Hindlimb muscle (tissue), 1 donor: ENCODE data around the gene YBEY. TPM values are rescaled to one million over a fixed set of nuclear protein-coding genes. Genes with fewer than 3 reads are reported as not detected.
"Not testable (repeated sequence)": the region's sequence is repeated elsewhere in the genome, so short reads cannot be mapped to it uniquely, and the experiment has no call there.

Experiments
- DNase-seq: peaks from one replicate; pipeline ENCODE4 v3.0.0-alpha.2; 2013
- polyA plus RNA-seq: library from polyadenylated mRNA; unstranded; fragments of 120-200 nt; gene quantifications from one replicate; pipeline ENCODE4 v1.2.1, GENCODE V29; 2013; ENCODE audit not compliant: insufficient read length

Gene YBEY
- polyA plus RNA-seq, 1 donor: 13.3 TPM

DNA sequence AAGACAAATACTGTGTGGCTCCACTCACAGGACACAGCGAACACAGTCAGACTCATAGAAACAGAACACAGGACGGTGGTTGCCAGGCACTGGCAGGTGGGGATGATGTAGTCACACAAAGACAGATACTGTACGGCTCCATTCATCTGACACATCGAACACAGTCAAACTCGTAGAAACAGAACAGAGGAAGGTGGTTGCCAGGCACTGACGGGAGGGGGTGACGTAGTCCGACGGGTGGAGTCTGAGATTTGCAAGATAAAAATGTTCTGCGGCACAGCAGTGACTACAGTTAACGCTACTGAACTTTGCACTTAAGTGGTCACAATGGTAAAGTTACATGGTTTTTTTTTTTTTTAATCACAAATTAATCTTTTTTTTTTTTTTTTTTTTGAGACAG is 18.8 kb downstream of the YBEY start:
- no peak for DNase-seq

DNA sequence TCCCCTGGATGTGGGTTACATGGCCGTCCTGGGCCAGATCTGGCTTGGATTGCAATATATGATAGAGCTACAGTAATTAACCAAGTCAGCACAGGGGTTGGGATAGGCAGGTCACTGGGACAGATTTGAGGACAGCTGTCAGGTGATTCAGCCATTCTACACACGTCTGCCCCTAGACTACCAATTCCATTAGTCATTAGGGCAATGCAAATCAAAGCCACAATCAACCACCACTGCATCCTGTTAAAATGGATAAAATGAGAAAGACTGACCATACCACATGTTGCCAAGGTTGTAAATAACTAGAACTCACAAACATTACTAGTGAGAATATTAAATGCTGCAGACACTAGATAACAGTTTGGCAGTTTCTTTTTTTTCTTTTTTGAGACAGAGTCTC is 21.5 kb downstream of the YBEY start:
- no peak for DNase-seq

DNA sequence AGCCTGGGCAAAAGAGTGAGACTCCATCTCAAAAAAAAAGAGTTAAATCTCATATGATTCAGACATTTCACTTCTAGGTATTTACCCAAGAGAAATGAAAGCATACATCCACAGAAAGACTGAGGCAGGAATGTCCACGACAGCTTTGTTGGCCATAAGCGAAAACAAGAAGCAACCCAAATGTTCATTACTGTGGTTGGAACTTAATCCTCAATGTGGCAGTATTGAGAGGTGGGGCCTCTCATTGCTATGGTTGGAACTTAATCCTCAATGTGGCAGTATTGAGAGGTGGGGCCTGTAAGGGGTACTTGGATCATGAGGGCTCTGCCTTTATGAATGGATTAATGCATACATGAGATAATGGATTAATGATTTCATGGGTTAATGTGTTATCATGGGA is 22.3 kb downstream of the YBEY start:
- no peak for DNase-seq

DNA sequence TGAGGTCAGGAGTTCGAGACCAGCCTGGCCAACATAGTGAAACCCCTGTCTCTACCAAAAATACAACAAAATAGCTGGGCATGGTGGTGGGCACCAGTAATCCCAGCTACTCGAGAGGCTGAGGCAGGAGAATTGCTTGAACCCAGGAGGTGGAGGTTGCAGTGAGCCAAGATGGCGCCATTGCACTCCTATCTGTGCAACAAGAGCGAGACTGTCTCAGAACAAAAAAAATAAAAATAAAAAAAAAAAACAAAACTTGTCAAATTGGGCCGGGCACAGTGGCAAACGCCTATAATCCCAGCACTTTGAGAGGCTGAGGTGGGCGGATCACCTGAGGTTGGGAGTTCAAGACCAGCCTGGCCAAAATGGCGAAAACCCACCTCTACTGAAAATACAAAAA is 24.1 kb downstream of the YBEY start:
- not testable (repeated sequence) for DNase-seq

DNA sequence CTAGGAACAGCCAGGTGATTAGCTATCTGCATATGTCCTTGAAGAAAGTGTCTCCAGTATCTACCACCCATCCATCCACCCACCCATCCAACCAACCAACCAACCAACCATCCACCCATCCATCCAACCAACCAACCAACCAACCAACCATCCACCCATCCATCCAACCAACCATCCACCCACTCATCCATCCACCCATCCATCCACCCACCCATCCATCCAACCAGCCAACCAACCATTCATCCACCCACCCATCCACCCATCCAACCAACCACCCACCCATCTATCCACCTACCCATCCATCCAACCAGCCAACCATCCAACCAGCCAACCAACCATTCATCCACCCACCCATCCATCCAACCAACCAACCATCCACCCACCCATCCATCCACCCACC is 25.4 kb downstream of the YBEY start:
- DNase-seq: no peak

DNA sequence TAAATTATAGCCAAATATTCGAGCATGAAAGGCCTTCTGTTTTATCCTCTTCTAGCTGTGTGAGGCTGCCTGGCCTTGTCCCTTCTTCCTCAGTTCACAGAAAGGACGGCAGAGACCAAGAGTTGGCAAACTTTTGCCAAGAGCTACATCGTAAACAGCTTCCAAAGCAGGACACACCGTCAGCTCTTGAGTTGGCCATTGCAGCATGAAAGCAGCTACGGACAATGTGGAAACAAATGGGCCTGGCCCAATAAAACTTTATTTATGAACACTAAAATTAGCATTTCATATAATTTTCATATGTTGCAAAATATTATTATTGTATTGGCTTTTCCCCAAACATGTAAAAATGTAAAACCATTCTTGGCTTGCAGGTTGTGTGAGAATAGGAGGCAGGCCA is 26.8 kb downstream of the YBEY start:
- no peak for DNase-seq

DNA sequence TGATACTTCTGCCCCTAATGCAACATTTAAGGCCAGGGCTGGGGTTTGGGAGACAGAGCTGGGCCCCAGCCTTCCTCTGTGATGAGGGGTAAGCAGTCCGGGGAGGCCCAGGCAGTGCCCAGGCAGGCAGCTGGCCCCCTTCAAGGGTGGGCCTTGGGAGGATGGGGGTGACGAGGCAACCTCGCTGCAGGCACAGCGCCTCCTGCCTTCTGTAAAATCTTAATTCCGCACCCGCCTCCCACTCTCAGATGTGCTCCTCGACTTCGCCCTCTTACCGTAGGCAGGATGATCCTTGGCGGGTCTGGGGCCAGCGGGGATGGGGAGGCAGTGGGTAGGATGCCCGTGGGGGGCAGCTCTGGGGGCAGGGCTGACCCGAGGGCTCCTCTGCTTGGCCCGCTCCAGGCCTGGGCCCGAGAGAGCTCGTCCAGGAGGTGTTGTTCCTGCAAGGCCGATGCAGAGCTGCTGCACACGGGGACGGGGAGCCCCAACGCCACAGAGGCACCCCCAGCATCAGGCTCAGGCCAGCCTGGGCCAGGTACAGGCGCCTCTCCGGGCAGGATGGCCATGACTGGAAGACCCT is 28.4 kb downstream of the YBEY start:
- no peak for DNase-seq

DNA sequence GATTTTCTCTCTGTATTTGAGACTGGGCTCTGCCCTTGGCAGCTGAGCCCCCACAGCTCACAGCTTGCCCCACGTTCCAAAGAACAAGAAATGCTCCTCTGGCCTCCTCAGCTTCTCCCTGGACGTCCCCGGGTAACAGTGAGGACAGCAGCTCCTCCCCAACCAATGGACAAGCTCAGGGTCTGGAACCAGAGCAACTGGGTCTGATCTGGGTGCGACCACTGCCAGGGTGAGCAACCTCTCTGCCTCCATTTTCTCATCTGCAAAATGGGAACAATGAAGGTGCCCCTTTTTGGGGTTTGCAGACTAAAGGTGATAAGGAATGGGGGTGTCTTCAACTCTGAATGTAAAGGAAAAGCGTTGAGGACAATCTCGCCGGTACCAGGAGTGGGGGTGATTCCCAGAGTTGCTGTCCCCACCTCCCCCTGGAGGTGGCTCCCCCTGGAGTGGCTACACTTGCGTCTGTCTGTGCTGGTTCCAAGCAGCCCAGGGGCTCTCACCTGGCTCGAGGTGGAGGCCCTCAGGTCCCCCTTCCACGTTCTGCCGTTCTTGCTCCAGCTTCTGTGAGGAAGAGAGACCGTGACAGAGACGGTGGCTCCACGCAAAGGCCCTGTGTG is 30.7 kb downstream of the YBEY start:
- DNase-seq: no peak

DNA sequence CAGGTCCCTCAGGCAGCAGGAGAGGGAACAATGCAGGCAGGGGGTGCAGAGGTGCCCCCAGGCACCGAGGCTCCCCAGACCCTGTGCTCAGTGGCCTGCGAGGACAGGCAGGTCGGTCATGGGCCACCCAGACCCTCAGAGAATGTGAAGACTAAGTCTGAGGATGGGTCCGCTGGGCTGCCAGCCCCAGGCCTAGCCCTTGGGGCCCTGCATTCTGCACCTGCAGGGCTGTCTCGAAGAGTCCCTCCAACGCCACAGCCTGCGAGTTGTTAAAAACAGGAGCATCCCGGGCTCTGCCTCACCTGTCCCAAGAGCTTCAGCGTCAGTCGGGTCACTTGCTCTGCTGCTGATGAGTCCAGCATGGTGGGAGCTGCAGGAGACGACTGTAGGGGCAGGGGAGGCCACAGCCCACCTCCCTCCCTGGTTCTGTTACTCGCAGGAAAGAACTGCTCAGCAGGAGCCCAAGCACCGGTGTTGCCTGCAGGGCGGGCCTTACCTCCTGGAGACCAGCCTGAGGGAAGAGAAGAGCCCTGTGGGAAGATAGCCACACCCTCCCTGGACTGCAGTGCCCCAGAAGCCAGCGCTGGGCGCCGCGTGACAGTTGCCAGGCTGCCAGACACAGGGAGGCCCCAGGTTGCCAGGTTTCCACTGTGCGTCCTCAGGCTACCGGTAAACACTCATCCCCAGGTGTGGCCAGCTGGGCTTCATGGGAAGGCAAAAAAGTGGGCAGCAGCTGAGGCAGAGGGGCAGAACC is 31.7 kb downstream of the YBEY start:
- DNase-seq: no peak

DNA sequence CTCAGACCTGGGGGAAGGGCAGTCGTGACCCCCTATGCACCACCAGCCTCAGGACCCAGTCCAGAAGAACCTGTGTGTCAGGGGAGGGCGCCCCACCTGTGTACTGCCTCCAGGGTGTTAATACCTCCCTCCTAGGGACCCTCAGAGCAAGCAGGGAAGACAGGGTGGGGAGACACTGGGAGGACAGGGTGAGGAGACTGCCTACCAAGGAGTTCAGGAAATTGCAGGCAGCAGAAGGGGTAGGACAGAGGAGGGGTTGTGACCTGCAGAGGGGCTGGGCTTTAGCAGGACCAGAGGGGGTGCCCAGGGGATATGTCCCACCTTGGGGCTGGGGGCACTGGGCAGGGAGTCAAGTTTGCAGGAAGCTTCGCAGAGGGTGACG is 32.3 kb downstream of the YBEY start:
- no peak for DNase-seq

DNA sequence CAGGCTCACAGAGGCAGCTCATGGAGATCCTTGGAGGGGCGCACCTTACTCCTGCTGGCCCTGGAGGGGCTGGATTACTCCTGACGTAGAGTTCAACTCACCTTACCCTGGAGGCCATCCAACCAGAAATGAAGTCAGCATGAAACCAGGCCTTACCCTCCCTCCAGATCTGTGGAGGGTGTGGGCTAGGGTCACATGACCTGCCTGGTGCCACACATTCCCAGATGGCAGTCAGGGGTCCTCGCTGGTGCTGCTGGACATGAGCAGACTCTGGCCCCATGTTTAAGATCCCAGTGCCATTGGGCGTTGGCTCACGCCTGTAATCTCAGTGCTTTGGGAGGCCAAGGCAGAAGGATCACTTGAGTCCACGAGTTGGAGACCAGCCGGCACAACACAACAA is 33.0 kb downstream of the YBEY start:
- DNase-seq: no peak

DNA sequence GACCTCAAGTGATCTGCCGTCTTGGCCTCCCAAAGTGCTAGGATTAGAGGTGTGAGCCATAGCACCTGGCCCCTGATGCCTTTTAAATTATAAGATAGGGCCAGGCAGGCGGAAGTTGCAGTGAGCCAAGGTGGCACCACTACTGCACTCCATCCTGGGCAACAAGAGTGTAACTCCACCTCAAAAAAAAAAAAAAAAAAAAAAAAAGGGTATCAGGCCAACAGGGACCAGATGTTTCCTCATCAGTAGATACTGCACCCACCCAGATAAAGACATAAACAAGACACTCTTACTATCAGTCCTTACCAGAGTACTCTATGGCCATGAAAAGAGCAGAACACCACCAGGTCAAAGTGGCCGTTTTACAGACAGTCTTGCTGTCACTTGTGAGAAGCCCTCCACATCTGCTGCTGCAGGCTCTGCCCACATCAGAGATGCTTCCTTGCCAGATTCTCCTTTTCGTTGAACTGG is 34.2 kb downstream of the YBEY start:
- no peak for DNase-seq

DNA sequence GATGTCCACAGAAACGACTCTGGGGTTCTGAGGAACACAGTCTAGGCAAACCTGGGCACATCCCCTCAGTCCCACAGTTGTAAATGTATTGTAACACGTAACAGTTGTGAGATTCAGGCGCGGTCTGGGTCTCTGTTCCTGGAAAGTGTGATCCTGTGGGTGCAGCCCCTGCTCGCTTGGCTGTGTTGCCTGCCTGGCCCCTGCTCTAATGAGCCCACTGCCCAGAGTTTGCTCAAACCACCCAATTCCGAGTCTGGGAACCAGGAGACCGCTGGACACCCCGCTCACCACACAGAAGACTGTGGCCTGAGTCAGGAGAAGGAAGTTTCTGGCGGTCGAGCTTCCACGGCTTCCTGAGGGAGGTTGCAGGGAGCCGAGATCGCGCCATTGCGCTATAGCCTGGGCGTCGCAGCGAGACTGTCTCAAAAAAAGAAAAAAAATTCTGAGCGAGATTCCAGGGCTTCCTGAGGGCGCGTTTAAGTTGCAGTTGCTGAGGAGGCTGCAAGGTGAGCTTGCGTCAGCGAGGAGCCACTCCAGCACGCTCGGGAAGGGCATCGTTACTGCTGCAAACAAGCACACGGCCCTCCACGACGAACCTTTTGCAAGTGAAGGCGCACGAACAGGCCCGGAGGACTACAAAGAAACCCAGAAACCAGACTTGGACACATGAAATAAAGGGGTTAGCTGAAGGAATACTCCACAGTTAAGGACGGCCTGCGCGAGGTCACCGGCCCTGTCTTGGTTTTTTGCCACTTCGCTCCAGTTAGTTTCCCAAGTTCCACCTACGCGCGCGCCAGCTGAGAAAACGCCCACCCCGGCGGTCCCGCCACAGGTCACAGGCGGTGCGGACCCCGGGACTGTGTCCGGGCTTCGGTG is 36.4 kb downstream of the YBEY start:
- DNase-seq: no peak

DNA sequence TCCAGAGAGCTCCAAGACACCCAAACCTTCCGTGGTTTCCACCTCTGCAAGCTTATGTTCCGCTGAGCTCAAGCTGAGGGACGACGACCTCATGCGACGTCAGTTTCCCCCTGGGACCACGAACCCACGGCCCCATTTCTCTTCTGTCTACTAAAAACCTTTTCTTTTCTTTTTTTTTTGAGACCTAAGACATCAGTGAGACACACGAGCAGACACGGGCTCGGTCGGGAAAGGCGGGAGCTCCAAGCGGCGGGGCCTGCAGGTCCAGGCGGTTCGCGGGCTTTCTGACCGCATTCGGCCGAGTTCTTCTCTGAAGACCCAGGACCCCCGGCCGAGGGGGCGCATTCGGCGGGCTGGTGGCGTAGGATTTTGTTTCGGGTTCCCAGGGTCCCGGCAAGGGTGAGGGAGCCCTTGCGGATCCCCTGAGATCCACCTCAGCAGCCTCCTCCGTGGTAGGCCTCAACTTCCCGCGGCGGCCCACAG is 37.1 kb downstream of the YBEY start:
- DNase-seq: peak; percentile 18

DNA sequence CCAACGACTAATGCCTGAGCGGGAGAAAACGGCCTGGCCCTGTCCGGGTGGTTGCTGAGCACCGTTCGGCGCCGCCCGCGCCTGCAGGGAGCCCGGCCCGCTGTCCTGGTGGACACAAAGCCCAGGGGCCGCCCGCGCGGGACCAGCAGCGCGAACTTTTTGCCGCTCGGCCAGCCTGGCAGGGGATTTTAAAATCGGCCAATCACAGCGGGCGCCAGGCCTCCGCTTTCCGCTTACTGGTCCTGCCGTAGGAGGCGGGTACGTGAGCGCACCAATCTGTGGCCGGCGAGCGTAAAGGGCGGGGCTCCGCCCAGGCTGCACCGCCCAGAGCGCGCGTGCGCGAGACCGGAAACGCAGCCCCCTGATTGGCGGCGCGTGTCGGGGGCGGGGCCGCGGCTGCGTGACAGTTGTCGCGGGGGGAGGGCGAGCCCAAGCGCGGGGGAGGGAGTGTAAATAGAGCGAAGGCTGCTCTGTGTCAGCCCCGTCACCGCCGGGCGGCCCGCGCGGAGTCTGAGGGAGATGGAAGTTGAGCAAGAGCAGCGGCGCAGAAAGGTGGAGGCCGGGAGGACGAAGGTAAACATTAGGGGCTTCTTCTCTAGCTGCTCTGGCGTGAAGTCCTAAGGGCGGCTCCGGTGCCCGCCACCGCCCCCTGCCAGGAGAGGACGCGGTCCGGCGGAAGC is 37.7 kb downstream of the YBEY start, which contains the start of the genes C21orf58 and PCNT:
C21orf58 (minus strand) TSS at position 161 of the 680 bp plus-strand sequence. CDS start 1,132 bp downstream, outside the sequence.
PCNT (plus strand) TSS at position 447 of the 680 bp plus-strand sequence; CDS start at position 520, 73 bp downstream.
- peak; percentile 99 for DNase-seq

DNA sequence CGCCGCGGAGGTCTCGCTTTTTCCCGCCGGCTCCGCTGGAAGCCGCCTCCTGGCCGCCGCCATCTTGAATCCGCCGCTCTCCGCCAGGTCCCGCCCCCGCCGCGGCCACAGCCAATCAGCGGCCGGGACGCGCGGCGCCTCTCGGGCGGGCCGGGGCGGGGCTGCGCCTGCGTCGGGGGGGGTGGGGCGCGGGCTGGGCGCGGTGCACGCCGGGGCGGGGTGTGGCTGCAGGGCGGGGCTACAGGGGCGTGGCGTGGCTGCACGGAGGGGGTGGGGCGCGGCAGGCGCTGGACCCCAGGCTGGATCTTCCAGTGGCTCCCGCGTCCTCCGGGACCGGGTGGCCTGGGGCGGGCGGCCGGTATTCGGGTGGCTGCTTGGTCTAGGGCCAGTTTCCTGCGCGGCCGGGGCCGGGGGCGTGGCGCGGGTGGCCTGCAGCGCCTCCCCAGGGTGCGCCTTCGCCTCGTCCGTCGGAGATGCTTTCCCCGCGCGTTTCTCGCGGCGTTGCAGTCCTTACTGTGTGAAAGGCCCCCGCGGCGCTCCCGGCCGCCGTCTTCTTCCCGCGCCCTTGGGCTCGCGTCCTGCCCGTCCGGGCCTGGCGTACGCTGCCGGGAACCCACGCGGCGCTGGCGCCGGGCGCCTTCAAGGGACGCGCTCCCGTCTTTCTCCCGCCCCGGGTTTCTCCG is 38.4 kb downstream of the YBEY start:
- DNase-seq: peak; percentile 91

DNA sequence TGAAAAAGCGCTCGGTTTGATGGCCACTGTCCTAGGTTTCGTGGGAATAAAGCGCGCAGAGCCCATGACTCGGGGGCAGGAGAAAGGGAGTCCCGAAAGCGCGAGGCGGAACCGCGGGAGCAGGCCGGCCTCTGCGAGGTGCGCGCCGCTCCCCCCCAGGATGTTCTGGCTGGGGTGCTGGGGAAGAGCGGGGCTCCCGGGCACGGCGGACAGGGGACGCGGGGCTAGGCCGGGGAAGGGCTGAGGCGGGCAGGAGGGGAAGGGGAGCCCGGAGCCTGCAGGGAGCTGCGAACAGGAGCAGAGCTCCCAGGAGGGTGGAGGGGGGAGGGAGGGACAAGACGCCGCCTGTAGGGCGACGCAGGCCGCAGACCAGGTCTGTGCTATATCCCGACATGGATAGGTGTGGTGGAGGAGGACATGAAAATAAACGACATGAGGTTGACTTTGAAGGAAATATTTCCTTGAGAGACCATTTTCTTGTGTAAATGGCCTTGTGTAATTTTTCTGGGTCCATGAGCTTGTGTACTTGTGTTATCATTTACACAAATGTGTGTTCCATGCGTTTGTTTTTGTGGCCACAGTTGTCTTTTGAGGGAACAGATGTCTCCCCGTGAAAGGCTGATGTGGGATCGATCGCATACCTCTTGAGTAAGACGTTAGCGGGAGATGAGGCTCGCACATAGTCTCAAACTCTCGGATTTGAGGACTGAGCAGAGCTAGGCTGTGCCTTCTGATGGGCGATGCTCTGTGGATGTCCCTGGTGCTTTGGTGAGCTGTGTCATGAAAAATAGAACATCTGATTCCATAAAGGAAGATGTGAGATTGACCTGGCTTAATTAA is 39.2 kb downstream of the YBEY start:
- DNase-seq: peak; percentile 46

DNA sequence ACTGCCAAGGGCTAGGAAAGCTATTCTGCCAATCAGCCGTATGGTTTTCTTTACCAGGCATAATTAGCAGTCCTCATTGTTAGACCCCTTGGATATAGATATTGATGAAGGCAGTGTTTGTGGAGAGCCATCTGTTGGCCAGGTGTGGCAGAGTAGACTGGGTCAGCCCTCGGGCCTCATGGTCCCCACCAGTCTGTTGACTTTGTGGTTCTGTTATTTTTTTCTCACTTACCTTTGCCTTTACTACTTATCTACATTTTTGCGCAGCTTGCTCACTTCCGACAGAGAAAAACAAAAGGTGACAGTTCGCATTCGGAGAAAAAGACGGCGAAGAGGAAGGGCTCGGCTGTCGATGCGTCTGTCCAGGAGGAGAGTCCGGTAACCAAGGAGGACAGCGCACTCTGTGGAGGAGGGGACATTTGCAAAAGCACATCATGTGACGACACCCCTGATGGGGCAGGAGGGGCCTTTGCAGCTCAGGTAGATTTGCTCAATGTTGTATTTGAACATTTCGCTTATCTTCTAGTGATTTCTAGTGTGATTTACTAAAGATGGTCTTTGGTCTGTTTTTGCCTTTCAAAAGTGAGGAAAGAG is 40.1 kb downstream of the YBEY start:
- DNase-seq: no peak

DNA sequence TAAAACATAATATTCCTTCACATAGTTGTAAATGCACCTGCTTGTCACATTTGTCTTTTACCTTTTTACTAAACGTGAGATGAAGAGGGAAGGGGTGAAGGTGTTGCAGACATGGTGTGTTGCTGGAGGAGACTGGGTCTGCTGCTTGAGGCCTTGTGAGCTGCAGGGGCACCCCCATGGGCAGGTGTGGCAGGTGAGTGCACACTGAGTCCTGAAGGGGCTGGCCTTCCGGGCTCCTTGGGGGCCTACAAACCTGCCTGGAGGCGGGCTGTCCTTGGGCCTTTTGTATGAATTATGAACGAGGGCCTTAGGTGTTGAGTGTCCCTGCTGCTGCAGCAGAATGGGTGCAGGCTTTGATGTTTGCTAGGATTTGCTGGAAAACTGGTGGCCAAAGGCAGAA is 41.6 kb downstream of the YBEY start:
- no peak for DNase-seq

DNA sequence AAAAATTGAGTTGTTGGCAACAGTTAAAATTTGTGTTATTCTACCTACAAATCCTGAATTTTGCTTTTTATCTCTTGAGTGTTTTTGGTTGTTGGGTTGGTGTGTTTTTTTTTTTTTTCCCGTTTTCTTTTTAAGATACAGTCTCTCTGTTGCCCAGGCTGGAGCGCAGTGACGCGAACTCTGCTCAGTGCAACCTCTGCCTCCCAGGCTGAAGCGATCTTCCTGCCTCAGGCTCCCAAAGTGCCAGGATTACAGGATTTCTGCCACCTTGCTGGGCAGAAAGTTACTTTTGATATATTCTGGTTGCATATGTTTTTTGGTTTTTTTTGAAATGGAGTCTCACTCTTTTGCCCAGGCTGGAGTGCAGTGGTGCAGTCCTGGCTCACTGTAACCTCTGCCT is 42.0 kb downstream of the YBEY start:
- no peak for DNase-seq
